Measurements from ENCODE around the gene ECI1. TPM values are rescaled to one million over a fixed set of nuclear protein-coding genes. Genes with fewer than 3 reads are reported as not detected.

Gene ECI1
- total RNA-seq, 4 donors from 2014 or later = 60.2 to 114 (median 95.6) TPM

- TF ChIP-seq CTCF (IDR thresholded peaks at IDR 0.05) (no peak), POLR2A (IDR thresholded peaks at IDR 0.05) (no peak)
- no peaks in the 10 kb centered on the region for H3K9me3 ChIP-seq
- H3K4me3 ChIP-seq = no peak overlapping the region
- peaks cover 0 to 19% of the 10 kb centered on the region in 2 donors for H3K27me3 ChIP-seq
- peaks cover 5 to 28% (median 14%) of the 10 kb centered on the region in 4 donors for H3K4me1 ChIP-seq
- H3K27ac ChIP-seq = no peak overlapping the region
- peaks cover 0 to 50% (median 0%) of the 10 kb centered on the region in 3 donors for H3K36me3 ChIP-seq
- no peak for DNase-seq
Measured at GRCh38 chr16:2237493-2238149, 13.8 kb downstream of the ECI1 start.

GRCh38 chr16:2237102-2237482 is 14.3 kb downstream of the ECI1 start:
- H3K36me3 ChIP-seq = peaks cover 0 to 50% (median 0%) of the 10 kb centered on the region in 3 donors
- H3K27me3 ChIP-seq = peaks cover 0 to 19% of the 10 kb centered on the region in 2 donors

GRCh38 chr16:2236337-2237101 is 14.9 kb downstream of the ECI1 start, which contains the start of gene DNASE1L2:
DNASE1L2 (plus strand) TSS chr16:2236444; CDS start chr16:2236817, 373 bp downstream.
- H3K27me3 ChIP-seq = peaks cover 0 to 19% of the 10 kb centered on the region in 2 donors
- H3K27ac ChIP-seq = no peak within 1 kb of the TSS
- H3K36me3 ChIP-seq = peaks cover 0 to 50% (median 0%) of the 10 kb centered on the region in 3 donors
- H3K9me3 ChIP-seq = no peaks in the 10 kb centered on the region
- H3K4me3 ChIP-seq = peak within 1 kb of the TSS in 2 of 4 donors; percentile 19 to 26
- no peak for TF ChIP-seq CTCF (IDR thresholded peaks at IDR 0.05)
- no peak for TF ChIP-seq POLR2A (IDR thresholded peaks at IDR 0.05)
- H3K4me1 ChIP-seq = peaks cover 5 to 28% (median 14%) of the 10 kb centered on the region in 4 donors
- no peak for DNase-seq

More at GRCh38 chr16:2237102-2237482, 14.3 kb downstream of the ECI1 start:
- no peak for TF ChIP-seq POLR2A (IDR thresholded peaks at IDR 0.05)
- TF ChIP-seq CTCF (IDR thresholded peaks at IDR 0.05) = no peak
- Histone ChIP-seq H3K4me3 (peak overlapping the region in 2 of 4 donors; percentile 19 to 26), H3K27ac (no peak overlapping the region), H3K9me3 (no peaks in the 10 kb centered on the region), H3K4me1 (peaks cover 5 to 28% (median 14%) of the 10 kb centered on the region in 4 donors)
- no peak for DNase-seq

- peaks cover 0 to 19% of the 10 kb centered on the region in 2 donors for H3K27me3 ChIP-seq
- peaks cover 0 to 52% (median 0%) of the 10 kb centered on the region in 3 donors for H3K36me3 ChIP-seq
- no peak for DNase-seq
- no peak overlapping the region for H3K27ac ChIP-seq
- H3K4me1 ChIP-seq = peaks cover 5 to 28% (median 14%) of the 10 kb centered on the region in 4 donors
- TF ChIP-seq CTCF (IDR thresholded peaks at IDR 0.05) = no peak
- TF ChIP-seq POLR2A (IDR thresholded peaks at IDR 0.05) = no peak
- H3K9me3 ChIP-seq = no peaks in the 10 kb centered on the region
- no peak overlapping the region for H3K4me3 ChIP-seq
Measured at GRCh38 chr16:2235695-2236336, 15.6 kb downstream of the ECI1 start.

- Histone ChIP-seq H3K9me3 (no peaks in the 10 kb centered on the region), H3K4me1 (peaks cover 5 to 28% (median 14%) of the 10 kb centered on the region in 4 donors), H3K4me3 (no peak overlapping the region), H3K27ac (no peak overlapping the region), H3K36me3 (peaks cover 0 to 57% (median 0%) of the 10 kb centered on the region in 3 donors), H3K27me3 (peaks cover 0 to 19% of the 10 kb centered on the region in 2 donors)
- TF ChIP-seq POLR2A (IDR thresholded peaks at IDR 0.05) (no peak), CTCF (IDR thresholded peaks at IDR 0.05) (no peak)
- DNase-seq = peak in 1 of 3 donors; percentile 45
Measured at GRCh38 chr16:2235234-2235651, 16.1 kb downstream of the ECI1 start.
